SHP77 treated with DMSO at 0.1 percent for 48 hours (cell line): ENCODE results near the gene CHIC2.
"Not testable (repeated sequence)": the region's sequence is repeated elsewhere in the genome, so short reads cannot be mapped to it uniquely, and the experiment has no call there.

ENCODE experiments used
- DNase-seq: peaks from one replicate; lab custom pipeline; 2025; lab: John Stamatoyannopoulos, UW

CHIC2 gene

DNA sequence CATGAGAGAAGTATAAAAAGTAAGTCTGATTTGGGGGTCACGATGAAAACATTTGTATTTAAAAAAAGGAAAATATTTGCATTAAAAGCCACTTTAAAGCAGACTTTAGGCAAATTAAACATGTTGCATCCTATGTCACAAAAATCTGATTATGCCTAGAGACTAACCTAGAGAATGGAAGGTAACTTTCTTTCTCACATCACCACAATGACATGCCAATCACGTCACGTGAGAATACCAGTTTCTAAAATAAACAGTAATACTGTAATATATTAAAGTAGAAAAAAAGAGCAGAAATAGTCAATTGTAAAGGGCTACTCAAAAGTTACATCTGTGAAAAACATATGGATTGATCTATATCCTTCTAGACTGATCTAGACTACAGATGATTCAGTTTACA lies 3.3 kb downstream of the CHIC2 start:
- DNase-seq, result no peak

DNA sequence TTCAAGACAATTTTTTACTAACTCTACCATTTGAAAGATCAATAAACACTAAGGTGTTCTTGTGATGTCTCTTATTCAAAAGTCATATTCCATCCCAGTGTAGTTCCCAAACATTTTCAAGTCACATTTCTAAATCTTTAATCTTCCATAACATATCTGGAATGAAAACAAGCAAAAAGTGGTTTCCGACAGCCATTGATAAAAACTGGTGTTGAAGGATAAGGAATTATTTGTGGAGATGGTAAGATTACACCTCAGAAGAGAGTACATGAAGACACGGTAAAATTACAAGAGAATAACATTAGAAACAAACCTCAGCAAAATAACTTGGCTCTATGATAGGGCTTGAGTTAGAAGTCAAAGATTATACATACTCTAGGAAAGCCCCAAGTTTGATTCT lies 4.3 kb downstream of the CHIC2 start:
- no peak for DNase-seq

DNA sequence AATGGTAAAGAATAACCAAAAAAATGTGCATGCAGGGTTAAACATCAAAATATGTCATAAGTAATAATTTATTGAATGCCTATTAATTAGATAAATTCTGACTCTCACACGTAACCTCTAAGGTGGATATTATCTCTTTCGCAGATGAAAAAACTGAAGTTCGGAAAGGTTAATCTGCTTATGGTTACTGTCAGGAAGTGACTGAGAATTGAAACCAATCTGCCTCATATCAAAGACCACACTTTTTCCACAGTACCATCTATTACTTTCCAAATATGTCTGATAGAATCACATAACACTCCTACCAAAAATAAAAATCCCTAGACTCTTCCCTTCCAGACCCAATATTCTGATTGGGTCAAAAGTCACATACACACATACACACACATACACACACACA lies 6.2 kb downstream of the CHIC2 start:
- no peak for DNase-seq

DNA sequence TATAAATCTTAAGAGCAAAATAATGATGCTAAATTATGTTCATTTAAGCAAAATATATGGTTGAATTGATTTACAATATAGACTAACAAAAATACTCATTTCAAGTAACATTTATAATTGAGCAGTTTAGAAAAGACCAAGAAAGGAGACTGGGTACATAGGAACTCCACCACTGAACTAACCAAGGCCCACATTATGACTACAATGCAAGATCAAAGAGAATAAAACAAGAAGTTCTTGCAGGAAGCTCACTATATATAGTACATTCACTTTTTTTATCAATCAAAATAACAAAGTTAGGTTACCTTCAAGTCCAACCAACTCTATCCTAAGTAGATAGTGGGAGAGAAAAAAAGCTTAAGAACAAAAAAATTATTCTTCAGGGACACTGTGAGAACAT lies 8.0 kb downstream of the CHIC2 start:
- no peak for DNase-seq

DNA sequence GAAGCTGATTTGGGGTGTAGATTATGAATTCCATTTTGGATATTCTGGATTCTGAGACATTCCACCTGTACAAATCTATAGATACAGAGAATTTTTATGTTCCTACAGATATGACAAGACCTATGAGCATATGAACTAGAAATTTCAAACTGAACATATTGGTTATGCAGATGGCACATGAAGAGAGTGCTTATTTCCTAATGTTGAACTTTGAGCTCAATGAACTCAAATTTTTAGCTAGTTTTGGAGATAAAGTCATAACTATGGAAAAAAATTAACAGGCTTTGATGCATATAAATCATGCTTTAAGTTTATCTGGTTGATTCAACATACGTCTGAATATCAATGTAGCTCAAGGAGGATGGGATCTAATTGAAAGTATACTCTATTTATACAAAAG lies 8.9 kb downstream of the CHIC2 start:
- DNase-seq, result no peak

DNA sequence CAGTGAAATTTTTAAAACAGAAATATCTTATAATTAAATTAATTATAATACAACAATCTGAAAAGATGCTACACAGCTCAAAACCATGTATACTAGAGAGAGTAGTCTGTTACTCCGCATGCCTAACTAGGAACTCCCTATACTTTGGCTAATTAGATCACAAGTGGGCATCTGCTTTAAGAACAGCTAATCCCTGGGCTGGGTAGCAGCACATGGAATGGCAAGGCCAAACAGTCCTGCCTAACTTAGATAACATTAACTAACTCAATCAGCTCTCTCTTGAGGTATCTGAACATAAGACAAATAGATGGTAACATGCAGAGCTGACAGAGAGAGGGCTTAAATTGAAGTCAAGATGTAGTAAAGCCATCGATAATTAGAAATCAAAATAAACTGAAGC lies 9.9 kb downstream of the CHIC2 start:
- DNase-seq, result no peak

DNA sequence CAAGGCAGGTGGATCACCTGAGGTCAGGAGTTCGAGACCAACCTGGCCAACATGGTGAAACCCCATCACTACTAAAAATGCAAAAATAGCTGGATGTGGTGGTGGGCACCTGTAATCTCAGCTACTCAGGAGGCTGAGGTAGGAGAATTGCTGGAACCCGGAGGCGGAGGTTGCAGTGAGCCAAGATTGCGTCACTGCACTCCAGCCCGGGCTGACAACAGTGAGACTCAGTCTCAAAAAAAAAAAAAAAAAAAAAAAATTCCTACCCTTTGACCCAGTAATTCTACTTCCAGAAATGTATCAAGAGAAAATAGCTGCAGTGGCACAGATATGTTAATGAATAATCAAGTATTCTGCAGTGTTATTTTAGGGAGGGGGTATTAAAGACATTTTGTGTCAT lies 11.1 kb downstream of the CHIC2 start:
- not testable (repeated sequence) for DNase-seq

DNA sequence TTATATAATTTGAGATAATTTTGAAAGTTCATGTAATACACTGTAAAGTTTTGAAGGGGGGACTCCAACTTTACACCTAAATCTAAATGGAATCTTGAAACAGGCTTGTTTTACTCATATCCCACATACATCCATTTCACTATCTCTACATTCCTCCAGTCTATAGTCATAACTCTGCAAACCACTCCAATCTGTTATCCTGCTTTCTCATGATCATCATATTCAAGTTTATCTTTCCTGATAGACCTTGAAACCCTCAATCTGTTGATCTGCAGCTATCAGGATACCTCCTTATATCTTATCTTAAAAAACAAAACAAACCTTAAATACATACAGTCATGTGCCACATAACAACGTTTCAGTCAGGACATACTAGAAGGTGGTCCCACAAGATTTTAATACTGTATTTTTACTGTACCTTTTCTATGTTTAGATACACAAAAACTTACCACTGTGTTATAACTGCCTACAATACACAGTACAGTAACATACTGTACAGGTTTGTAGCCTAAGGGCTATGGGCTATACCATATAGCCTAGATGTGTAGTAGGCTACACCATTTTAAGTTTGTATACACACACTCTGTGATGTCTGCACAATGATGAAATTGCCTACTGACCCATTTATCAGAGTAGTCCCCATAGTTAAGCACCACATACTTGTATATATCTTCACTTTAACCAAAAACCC lies 14.0 kb downstream of the CHIC2 start:
- DNase-seq, result no peak

DNA sequence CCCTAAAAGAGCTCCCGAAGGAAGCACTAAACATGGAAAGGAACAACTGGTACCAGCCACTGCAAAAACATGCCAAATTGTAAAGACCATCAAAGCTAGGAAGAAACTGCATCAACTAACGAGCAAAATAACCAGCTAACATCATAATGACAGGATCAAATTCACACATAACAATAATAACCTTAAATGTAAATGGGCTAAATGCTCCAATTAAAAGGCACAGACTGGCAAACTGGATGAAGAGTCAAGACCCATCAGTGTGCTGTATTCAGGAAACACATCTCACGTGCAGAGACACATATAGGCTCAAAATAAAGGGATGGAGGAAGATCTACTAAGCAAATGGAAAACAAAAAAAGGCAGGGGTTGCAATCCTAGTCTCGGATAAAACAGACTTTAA lies 20.8 kb downstream of the CHIC2 start:
- DNase-seq, result not testable (repeated sequence)

DNA sequence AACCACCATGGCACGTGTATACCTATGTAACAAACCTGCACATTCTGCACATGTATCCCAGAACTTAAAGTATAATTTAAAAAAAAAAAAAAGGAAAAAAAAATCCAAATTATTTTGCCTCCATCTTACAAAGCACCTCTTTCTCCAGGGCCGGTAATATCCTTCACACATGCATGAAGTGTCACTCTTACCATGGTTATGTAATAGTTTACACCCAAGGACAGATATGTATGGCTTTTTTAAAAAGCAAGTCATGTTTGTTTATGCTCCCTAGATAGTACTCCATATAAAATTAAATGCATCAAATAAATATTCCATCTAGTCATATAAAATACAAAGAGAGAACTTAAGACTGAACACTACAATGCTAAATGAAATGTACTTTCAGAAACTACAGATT lies 22.5 kb downstream of the CHIC2 start:
- no peak for DNase-seq

DNA sequence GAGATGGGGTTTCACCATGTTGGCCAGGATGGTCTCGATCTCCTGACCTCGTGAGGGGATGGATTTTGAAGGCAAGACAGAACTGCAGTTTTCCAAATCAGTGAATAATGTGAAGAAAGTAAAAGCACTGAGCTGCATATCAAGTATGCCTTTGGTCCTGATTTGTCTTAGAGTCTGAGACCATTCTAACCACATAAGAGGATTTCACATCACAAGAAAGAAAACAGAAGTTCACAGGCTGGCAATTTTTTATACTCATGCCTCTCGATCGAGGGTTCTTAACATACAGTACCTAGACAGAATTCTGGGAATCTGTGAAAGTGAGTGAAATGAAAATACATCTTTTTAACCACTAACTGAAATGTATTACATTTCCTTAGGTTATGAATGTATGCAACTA lies 23.3 kb downstream of the CHIC2 start:
- DNase-seq, result no peak

DNA sequence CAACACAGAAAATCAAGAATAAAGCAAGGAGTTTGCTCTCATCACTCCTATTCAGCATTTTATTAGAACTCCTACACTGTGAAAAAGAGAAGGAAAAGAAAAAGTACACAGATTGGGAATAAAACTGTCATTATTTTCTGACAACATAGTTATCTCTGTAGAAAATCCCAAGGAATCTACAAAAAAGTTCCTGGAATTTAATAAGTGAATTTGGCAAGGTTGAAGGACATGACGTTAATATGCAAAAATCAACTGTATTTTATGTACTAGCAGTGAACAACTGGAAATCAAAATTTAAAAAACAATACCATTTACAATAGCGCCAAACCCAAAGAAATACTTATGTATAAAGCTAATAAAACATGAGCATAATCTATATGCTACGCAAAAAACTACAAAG lies 26.3 kb downstream of the CHIC2 start:
- DNase-seq, result no peak

DNA sequence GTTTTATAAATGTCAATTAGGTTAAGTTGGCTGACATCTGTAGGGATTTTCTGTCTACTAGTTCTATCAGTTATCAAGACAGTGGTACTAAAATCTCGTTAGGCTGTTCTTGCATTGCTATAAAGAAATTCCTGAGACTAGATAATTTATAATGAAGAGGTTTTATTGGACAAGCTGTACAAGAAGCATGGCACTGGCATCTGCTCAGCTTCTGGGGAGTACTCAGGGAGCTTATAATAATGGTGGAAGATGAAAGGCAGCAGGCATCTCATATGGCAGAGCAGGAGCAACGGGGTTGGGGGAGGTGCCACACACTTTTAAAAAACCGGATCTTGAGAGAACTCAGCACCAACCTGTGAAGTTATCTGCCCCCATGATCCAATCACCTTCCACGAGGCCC lies 28.2 kb downstream of the CHIC2 start:
- no peak for DNase-seq

DNA sequence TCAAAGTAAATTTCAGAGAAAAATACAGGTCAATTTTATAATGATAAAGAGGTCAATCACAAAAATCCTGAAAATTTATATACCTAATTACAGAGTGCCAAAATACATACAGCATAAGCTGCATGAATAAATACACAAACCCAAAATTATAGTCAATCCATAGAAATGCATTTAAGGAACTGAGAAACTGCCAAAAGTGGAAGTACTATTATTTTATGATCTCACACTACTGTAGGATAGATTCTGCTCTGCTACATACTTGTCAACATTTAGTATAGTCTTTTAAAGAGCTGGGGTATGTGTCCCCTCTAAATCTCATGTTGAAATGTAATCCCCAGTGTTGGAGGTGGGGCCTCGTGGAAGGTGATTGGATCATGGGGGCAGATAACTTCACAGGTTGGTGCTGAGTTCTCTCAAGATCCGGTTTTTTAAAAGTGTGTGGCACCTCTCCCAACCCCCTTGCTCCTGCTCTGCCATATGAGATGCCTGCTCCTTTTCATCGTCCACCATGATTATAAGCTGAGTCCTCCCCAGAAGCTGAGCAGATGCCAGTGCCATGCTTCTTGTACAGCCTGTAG lies 31.8 kb downstream of the CHIC2 start:
- DNase-seq, result peak; percentile 35

DNA sequence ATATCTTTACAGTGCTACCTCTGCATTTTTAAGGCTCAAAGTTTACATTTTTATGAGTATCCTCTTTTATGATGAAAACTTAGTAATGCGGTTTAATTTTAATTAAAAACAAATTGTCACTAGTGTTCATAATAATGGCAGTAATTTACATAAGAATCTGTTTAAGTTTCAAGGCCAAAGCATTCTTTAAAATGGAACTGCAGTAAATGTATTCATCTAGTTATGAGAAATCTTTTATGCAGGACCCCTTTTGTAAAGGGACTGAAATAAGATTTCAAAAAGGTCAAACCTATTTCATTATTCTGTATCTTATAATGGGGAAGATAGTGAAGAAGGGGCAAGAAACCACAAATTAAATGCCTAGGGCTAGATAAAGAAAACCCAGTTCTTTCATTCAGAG lies 37.1 kb downstream of the CHIC2 start:
- no peak for DNase-seq

DNA sequence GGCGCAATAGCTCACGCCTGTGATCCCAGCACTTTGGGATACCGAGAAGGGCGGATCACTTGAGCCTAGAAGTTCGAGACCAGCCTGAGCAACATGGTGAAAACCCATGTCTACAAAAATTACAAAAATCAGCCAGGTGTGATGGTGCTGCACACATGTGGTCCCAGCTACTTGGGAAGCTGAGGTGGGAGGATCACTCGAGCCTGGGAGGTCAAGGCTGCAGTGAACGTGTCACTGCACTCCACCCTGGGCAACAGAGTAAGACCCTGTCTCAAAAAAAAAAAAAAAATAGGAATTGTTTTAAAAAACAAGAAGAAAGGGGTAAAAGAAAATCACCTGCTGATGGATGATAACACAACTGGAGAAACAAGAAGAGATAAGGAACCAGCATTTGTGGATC lies 38.8 kb downstream of the CHIC2 start:
- DNase-seq, result no peak

DNA sequence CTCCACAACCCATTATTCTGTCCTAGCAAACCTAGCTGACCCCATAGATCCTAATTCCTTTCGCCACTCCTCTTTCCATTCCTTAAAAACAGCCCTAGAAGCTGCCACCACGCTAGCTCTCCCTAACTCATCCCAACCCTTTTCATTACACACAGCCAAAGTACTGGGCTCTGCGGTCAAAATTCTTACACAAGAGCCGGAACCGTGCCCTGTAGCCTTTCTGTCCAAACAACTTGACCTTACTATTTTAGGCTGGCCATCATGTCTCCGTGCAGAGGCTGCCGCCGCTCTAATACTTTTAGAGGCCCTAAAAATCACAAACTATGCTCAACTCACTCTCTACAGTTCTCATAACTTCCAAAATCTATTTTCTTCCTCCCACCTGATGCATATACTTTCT lies 41.4 kb downstream of the CHIC2 start:
- not testable (repeated sequence) for DNase-seq

DNA sequence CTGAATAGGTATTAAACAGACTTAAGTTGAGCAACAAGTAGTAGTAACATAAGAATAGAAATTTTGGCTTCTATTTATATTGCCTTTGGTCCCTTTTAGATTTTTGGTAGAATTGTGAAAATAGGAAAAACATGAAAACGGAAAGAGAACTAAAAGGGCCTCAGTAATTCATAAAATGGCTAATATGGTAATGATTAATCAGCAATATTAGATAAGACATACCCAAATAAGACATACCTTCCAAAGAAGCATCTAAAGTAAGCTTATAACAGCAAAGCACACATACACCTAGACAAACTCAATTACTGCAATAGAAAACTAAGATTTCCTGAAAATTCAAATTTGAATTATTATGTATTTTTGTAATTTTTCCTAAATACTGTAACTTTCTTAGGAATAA lies 46.4 kb downstream of the CHIC2 start:
- no peak for DNase-seq

DNA sequence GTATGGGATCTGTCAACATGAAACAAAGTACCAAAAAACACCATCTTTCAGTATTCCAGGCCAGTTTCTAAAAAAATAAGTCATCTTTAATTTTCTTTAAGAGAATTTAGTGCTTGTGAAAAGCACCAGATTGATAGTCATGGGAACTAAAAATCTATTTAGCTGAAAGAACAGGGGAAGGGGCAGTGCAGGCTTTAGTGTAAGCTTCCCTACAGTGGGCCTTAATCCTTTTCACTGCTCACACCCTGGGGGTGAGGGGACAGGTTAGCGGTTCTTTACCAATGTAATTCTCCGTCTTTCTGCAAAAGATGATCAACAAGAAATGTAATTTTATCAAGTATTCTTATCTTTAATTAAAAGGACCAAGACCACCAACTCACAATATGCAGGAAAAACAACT lies 47.1 kb downstream of the CHIC2 start:
- DNase-seq, result no peak

DNA sequence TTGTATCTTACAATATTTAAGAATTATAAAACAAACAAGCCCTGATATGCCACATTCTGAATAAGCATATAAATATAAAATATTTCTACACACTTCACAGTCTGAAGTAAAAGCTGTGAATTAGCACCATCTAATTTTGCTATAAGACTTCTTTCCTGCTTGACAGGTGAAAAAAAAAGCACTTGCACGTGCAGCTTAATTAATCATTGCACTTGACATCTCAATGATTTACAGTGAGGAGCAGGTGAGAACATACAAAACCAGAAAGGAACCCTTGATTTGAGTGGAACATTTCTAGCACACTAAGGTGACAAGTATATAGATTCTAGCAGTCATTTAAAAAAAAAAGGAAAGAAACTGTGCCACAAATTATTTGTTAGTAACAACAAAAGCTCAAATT lies 47.9 kb downstream of the CHIC2 start:
- DNase-seq, result peak; percentile 88

DNA sequence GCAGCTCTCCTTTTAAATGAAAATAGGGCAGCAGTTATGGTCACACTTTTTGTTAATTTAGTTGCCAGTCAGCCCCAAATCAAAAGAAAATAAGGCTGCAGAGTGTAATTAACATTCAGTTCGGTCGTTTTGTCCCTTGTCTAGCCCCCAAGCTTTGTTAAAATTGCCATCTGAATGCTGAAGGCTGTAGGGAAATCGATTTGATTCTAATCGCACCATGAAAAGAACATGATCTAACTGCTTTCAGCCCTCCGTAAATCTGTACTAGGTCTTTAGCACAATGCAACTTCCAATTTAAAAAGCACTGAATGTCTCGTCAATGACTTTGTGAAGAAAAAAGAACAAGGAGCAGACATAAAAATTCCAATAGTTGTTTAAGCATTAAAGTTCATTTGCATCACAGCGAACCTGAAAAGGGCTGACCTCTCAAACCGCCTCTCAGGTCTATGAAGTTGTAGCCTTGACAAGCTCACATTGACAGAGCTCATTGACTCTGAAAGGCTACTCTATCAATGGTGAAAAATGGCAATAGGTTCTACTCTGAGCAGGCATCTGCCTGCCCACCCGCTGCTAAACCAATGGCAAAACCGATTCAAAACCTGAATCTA lies 48.9 kb downstream of the CHIC2 start:
- DNase-seq, result peak; percentile 30

DNA sequence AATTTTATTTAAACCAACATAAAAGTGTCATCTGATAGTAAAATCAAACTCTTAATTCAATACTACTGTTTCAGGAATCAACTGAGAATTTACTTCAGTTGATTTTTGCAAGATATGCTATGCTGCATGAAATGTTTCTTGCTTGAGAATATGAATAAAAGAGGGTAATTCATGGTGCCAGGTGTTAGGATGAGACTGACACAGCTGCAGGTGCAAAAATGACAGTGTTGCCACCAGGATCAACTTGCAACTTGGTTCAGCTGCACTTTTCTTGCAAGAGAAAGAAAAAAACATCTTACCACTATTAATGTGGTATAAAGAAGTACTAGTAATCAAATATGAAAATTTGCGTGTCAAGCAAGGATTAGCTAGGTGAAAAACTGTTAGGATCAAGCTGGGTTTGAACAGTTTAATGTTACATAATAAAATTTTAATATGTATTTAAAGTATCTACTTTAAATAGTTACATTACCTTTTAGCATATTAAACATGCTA lies 49.7 kb downstream of the CHIC2 start:
- peak; percentile 59 for DNase-seq

DNA sequence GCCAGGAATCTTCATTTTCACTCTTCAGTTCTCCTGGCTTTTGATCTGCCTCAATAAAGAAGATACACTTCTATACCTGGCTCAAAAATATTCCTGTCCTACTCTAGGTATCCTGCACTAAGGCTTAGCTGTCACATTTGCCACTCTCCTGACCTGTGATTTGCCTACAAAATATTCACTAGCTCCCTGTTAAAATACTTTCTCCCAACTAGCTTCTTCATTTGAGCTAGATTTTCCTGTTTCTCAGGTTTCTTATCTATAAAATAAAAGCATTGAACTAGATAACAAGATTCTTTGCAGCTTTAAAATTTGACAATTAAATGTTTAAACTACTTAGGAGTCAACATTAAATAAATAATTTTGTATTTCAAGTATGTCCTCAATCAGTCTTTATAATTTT lies 53.2 kb downstream of the CHIC2 start:
- no peak for DNase-seq

DNA sequence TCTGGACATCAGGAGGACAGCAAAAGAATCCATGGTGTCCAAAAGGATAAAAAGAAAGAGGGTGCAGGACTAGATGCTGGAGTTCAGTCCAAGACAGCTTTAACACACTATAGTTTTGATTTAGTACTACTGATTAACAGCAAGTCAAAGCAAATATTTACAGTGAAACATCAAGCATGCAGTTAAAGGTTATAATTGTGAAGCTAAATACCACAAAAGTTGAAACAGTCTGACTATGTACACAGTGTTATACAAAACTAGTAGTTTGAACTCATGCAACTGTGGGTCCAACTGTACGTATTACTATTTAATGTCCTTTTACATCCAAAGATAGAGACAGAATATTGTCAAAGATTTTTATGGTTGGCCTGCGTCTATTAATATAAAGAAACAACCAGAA lies 57.6 kb downstream of the CHIC2 start:
- DNase-seq, result peak; percentile 41
